ENCODE results near the gene SLC38A3.
A peak's percentile ranks its signal among the peaks of the same experiment; 100 is the strongest.

SLC38A3 gene

DNA sequence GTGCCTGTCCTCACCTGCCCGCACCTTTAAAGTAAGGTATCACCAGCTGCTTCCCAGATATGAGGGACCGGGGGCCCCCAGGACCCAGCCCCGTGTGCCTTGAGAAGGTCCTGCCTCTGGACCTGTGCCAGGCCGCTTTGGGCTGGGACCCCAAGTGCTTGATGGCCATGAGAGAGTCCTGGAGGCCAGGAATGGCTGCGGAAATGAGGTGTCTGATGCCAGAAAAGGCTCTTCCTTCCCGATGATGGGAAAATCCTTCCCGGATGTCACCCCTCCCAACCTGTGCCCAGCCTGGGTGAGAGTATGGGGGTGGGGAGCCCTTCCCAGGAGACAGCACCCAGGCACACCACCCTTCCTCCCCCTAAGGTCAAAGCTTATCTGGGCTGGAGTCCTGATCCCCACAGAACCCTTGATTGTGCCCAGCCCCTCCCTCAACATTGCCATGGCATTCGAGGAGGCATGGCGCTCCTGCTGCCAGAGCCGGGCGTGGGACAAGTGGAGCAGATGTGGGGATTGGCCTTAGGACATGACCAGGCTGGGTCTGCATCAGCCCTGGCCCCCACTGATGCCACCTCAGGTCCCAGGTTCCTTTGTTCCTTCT lies 35.7 kb upstream of the SLC38A3 start:
- no peak overlapping the region for H3K27ac ChIP-seq (ENCODE audit: insufficient read depth in 1 of 2, low read depth in 1 of 2, low read length in 2 of 2, poor library complexity in 1 of 2, severe bottlenecking in 2 of 2)

DNA sequence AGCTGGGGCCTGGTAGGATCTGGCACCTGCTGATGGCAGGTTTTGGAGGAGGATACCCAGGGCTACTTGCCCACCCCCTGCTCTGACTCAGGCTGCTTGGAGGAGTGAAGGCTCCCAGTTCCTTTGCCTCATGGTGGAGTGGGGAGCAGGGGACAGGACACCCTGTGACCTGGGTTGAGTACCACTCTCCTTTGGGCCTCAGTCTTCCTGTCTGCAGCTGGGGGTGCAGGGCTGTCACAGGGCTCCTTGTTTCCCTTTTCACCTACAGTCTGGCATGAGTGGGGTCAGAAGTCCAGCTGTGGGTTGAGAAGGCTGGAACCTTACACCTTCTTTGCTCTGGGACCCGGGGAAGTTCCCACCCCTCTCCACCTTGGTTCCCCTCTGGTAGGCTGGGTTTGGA lies 35.2 kb upstream of the SLC38A3 start:
- Histone ChIP-seq H3K36me3 (ENCODE audit: control insufficient read depth in 4 of 4, insufficient read depth in 4 of 4, low read length in 3 of 4) (no peaks in the 10 kb centered on the region), H3K4me3 (ENCODE audit: control insufficient read depth in 1 of 7, extremely low read depth in 1 of 7, insufficient read depth in 4 of 7, low read depth in 2 of 7, low read length in 6 of 7) (no peak overlapping the region), H3K4me1 (ENCODE audit: control extremely low read depth in 1 of 4, control insufficient read depth in 4 of 4, insufficient read depth in 4 of 4, low read length in 3 of 4) (peaks cover 0 to 17% (median 5%) of the 10 kb centered on the region in 4 experiments), H3K27ac (ENCODE audit: insufficient read depth in 1 of 2, low read depth in 1 of 2, low read length in 2 of 2, poor library complexity in 1 of 2, severe bottlenecking in 2 of 2) (no peak overlapping the region), H3K27me3 (replicated peaks in 2 of 5; ENCODE audit: control insufficient read depth in 4 of 5, insufficient read depth in 5 of 5, low read length in 4 of 5) (no peaks in the 10 kb centered on the region), H3K9me3 (ENCODE audit: control extremely low read depth in 1 of 5, control insufficient read depth in 4 of 5, insufficient read depth in 2 of 5, low read depth in 1 of 5, low read length in 4 of 5) (no peaks in the 10 kb centered on the region)
- CTCF ChIA-PET, result interaction anchor here (0.7 to 0.8 kb wide), 3 partner anchors 11 to 90 kb away, joined by 3 read pairs; no protein-coding TSS in a partner anchor
- WGBS (ENCODE audit: insufficient coverage), result 83% methylated on average over 1 of the region's 1 CpG
- no peak for DNase-seq
- POLR2A ChIA-PET, result interaction anchor here (0.6 kb wide), 1 partner anchor 163 kb away, joined by 5 read pairs; no protein-coding TSS in a partner anchor

More for the DNA sequence above, 35.7 kb upstream of the SLC38A3 start:
- WGBS (ENCODE audit: insufficient coverage), result 95% methylated on average over 10 of the region's 11 CpGs
- Histone ChIP-seq H3K4me1 (ENCODE audit: control extremely low read depth in 1 of 4, control insufficient read depth in 4 of 4, insufficient read depth in 4 of 4, low read length in 3 of 4) (peaks cover 0 to 17% (median 5%) of the 10 kb centered on the region in 4 experiments), H3K4me3 (ENCODE audit: control insufficient read depth in 1 of 7, extremely low read depth in 1 of 7, insufficient read depth in 4 of 7, low read depth in 2 of 7, low read length in 6 of 7) (no peak overlapping the region), H3K36me3 (ENCODE audit: control insufficient read depth in 4 of 4, insufficient read depth in 4 of 4, low read length in 3 of 4) (no peaks in the 10 kb centered on the region), H3K9me3 (ENCODE audit: control extremely low read depth in 1 of 5, control insufficient read depth in 4 of 5, insufficient read depth in 2 of 5, low read depth in 1 of 5, low read length in 4 of 5) (no peaks in the 10 kb centered on the region), H3K27me3 (replicated peaks in 2 of 5; ENCODE audit: control insufficient read depth in 4 of 5, insufficient read depth in 5 of 5, low read length in 4 of 5) (no peaks in the 10 kb centered on the region)
- CTCF ChIA-PET, result interaction anchor here (0.8 kb wide), 2 partner anchors 12 to 90 kb away, joined by 3 read pairs; no protein-coding TSS in a partner anchor
- no peak for DNase-seq
- POLR2A ChIA-PET, result interaction anchor here (0.6 kb wide), 1 partner anchor 162 kb away, joined by 5 read pairs; no protein-coding TSS in a partner anchor

DNA sequence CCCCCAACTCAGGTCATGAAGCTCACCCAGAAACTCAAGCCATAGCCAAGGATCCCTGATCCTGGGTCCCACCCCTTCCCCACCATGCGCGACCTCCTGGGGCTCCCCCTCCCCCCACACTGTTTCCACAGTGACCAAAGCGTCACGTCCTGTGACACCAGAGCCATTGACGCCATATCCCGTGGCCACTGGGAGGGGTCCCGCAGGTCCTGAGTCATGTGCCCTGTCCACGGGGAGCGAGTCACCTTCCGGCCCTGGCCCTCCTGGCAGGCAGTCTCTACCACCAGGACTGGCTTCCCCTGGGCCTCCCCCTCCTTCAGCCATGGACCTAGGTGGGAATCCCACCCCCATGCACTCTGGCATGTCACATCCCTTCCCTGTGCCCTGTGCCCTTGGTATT lies 34.4 kb upstream of the SLC38A3 start:
- Histone ChIP-seq H3K4me3 (ENCODE audit: control insufficient read depth in 1 of 7, extremely low read depth in 1 of 7, insufficient read depth in 4 of 7, low read depth in 2 of 7, low read length in 6 of 7) (no peak overlapping the region), H3K9me3 (ENCODE audit: control extremely low read depth in 1 of 5, control insufficient read depth in 4 of 5, insufficient read depth in 2 of 5, low read depth in 1 of 5, low read length in 4 of 5) (no peaks in the 10 kb centered on the region), H3K27me3 (replicated peaks in 2 of 5; ENCODE audit: control insufficient read depth in 4 of 5, insufficient read depth in 5 of 5, low read length in 4 of 5) (no peaks in the 10 kb centered on the region), H3K4me1 (ENCODE audit: control extremely low read depth in 1 of 4, control insufficient read depth in 4 of 4, insufficient read depth in 4 of 4, low read length in 3 of 4) (peaks cover 0 to 16% (median 5%) of the 10 kb centered on the region in 4 experiments), H3K36me3 (ENCODE audit: control insufficient read depth in 4 of 4, insufficient read depth in 4 of 4, low read length in 3 of 4) (no peaks in the 10 kb centered on the region), H3K27ac (ENCODE audit: insufficient read depth in 1 of 2, low read depth in 1 of 2, low read length in 2 of 2, poor library complexity in 1 of 2, severe bottlenecking in 2 of 2) (no peak overlapping the region)
- ChIA-PET POLR2A (no interaction called here), CTCF (interaction anchor here (0.7 to 3.2 kb wide), 3 partner anchors 11 to 15 kb away, joined by 3 to 9 read pairs (median 6); no protein-coding TSS in a partner anchor)
- WGBS (ENCODE audit: insufficient coverage), result 91% methylated on average over 7 of the region's 10 CpGs
- peak in 2 of 3 donors; percentile 30 for DNase-seq

DNA sequence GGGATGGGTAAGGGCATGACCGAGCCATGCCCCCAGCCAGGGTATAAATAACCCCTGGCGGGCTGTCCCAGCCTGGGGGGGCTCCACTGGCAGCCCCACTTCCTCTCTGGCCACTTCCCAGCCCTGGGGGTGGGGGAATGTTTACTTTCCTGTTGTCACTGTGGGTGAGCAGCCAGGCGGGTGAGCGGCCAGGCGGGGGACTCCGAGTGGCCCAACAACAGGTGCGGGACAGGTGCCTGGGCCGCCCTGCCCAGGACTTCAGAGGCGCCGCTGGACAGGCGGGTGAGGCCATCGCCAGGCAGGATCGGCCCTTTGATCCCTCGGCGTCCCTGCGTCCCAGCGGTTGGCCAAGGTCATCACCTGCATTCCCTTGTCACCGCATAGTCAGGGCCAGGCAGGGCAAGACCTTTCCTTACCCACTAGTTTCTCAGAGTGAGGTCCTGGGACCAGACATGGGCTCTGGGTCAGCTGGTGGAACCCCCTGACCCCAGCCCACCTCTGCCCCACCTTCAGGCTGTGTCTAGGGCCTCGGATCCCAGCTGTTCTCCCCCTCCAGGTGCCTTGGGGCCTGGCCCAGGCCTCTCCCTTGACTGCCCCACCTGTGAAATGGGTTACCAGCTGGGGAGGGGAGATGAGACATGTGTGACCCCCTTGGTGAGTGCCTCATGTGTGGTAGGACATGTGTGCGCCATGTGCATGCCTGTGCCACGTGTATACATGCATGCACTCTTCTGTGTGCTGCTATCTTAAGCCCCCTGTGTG lies 33.4 kb upstream of the SLC38A3 start:
- no peaks in the 10 kb centered on the region for H3K36me3 ChIP-seq (ENCODE audit: control insufficient read depth in 4 of 4, insufficient read depth in 4 of 4, low read length in 3 of 4)
- CTCF ChIA-PET, result interaction anchor here (1.7 to 4.4 kb wide), 6 partner anchors 10 to 50 kb away, joined by 5 to 22 read pairs (median 8); partner anchors contain the start of gene GNAT1
- WGBS (ENCODE audit: insufficient coverage), result 94% methylated on average over 16 of the region's 21 CpGs
- DNase-seq, result no peak
- H3K4me3 ChIP-seq (ENCODE audit: control insufficient read depth in 1 of 7, extremely low read depth in 1 of 7, insufficient read depth in 4 of 7, low read depth in 2 of 7, low read length in 6 of 7), result no peak overlapping the region
- no peak overlapping the region for H3K27ac ChIP-seq (ENCODE audit: insufficient read depth in 1 of 2, low read depth in 1 of 2, low read length in 2 of 2, poor library complexity in 1 of 2, severe bottlenecking in 2 of 2)
- POLR2A ChIA-PET, result no interaction called here
- peaks cover 0 to 8% (median 2%) of the 10 kb centered on the region in 4 experiments for H3K4me1 ChIP-seq (ENCODE audit: control extremely low read depth in 1 of 4, control insufficient read depth in 4 of 4, insufficient read depth in 4 of 4, low read length in 3 of 4)
- H3K9me3 ChIP-seq (ENCODE audit: control extremely low read depth in 1 of 5, control insufficient read depth in 4 of 5, insufficient read depth in 2 of 5, low read depth in 1 of 5, low read length in 4 of 5), result no peaks in the 10 kb centered on the region
- H3K27me3 ChIP-seq (replicated peaks in 2 of 5; ENCODE audit: control insufficient read depth in 4 of 5, insufficient read depth in 5 of 5, low read length in 4 of 5), result no peaks in the 10 kb centered on the region

DNA sequence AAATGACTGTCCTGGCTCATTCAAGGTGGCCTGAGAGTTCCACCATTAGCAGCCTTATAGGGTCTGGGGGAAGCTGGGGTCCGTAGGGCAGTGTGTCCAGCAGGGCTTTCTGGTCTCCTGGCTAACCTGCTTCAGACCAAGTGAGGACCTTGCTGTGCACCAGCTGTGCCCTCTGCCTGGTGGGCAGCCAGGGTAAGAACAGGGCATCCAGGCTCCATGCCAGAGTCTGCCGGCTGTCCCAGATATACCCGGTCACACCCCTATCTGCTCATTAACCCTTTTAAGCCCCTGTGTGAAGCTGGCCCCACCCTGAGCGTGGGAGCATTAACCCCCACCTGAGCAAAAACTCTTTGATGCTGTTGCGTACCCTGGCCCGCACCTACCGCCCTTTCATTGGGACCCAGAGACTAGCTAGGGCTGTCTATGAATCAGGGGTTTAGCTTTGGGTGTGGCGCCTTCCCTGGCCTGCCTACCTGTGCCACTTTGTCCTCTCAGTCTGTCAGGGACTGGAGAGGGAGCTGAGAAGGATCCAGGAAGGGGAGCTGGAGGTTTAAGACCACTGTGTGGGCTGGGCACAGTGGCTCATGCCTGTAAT lies 32.3 kb upstream of the SLC38A3 start:
- Histone ChIP-seq H3K36me3 (ENCODE audit: control insufficient read depth in 4 of 4, insufficient read depth in 4 of 4, low read length in 3 of 4) (no peaks in the 10 kb centered on the region), H3K4me3 (ENCODE audit: control insufficient read depth in 1 of 7, extremely low read depth in 1 of 7, insufficient read depth in 4 of 7, low read depth in 2 of 7, low read length in 6 of 7) (no peak overlapping the region), H3K27me3 (replicated peaks in 2 of 5; ENCODE audit: control insufficient read depth in 4 of 5, insufficient read depth in 5 of 5, low read length in 4 of 5) (no peaks in the 10 kb centered on the region), H3K9me3 (ENCODE audit: control extremely low read depth in 1 of 5, control insufficient read depth in 4 of 5, insufficient read depth in 2 of 5, low read depth in 1 of 5, low read length in 4 of 5) (no peaks in the 10 kb centered on the region), H3K27ac (ENCODE audit: insufficient read depth in 1 of 2, low read depth in 1 of 2, low read length in 2 of 2, poor library complexity in 1 of 2, severe bottlenecking in 2 of 2) (no peak overlapping the region), H3K4me1 (ENCODE audit: control extremely low read depth in 1 of 4, control insufficient read depth in 4 of 4, insufficient read depth in 4 of 4, low read length in 3 of 4) (peaks cover 0 to 8% (median 2%) of the 10 kb centered on the region in 4 experiments)
- WGBS (ENCODE audit: insufficient coverage), result 86% methylated on average over 8 of the region's 8 CpGs
- ChIA-PET POLR2A (no interaction called here), CTCF (interaction anchor here (0.9 to 4.4 kb wide), 8 partner anchors 9 to 74 kb away, joined by 4 to 22 read pairs (median 7); partner anchors contain the start of gene GNAT1)
- no peak for DNase-seq

DNA sequence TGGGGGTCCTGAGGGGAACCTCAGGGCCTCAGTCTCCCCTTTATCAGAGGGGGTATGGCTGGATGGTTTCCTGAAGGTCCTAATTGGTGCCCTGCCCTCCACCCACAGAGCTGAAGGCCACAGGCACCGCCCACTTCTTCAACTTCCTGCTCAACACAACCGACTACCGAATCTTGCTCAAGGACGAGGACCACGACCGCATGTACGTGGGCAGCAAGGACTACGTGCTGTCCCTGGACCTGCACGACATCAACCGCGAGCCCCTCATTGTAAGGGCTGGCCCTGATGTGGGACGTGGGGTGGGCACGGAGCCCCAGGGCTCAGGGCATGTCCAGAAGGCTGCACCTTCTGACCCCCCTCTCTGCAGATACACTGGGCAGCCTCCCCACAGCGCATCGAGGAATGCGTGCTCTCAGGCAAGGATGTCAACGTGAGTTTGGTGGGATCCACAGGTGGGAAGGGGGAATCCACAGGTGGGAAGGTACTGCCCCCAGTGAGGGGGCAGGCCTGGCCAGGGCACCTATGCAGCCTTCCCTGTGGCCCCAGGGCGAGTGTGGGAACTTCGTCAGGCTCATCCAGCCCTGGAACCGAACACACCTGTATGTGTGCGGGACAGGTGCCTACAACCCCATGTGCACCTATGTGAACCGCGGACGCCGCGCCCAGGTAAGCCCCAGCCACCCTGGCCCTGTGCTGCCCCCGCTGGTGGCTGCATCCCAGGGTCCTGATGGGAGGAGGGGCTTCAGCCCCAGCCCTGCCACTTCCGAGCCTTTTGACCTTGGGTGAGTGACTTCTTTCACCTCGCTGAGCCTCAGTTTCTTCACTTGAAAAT lies 31.2 kb upstream of the SLC38A3 start:
- H3K4me1 ChIP-seq (ENCODE audit: control extremely low read depth in 1 of 4, control insufficient read depth in 4 of 4, insufficient read depth in 4 of 4, low read length in 3 of 4), result peaks cover 0 to 8% (median 2%) of the 10 kb centered on the region in 4 experiments
- 83% methylated on average over 27 of the region's 29 CpGs for WGBS (ENCODE audit: insufficient coverage)
- H3K9me3 ChIP-seq (ENCODE audit: control extremely low read depth in 1 of 5, control insufficient read depth in 4 of 5, insufficient read depth in 2 of 5, low read depth in 1 of 5, low read length in 4 of 5), result no peaks in the 10 kb centered on the region
- no peaks in the 10 kb centered on the region for H3K27me3 ChIP-seq (replicated peaks in 2 of 5; ENCODE audit: control insufficient read depth in 4 of 5, insufficient read depth in 5 of 5, low read length in 4 of 5)
- POLR2A ChIA-PET, result no interaction called here
- CTCF ChIA-PET, result interaction anchor here (0.8 to 4.4 kb wide), 9 partner anchors 10 to 73 kb away, joined by 3 to 22 read pairs (median 8); partner anchors contain the start of gene GNAT1
- no peak overlapping the region for H3K27ac ChIP-seq (ENCODE audit: insufficient read depth in 1 of 2, low read depth in 1 of 2, low read length in 2 of 2, poor library complexity in 1 of 2, severe bottlenecking in 2 of 2)
- peak in 1 of 3 donors; percentile 34 for DNase-seq
- no peaks in the 10 kb centered on the region for H3K36me3 ChIP-seq (ENCODE audit: control insufficient read depth in 4 of 4, insufficient read depth in 4 of 4, low read length in 3 of 4)
- no peak overlapping the region for H3K4me3 ChIP-seq (ENCODE audit: control insufficient read depth in 1 of 7, extremely low read depth in 1 of 7, insufficient read depth in 4 of 7, low read depth in 2 of 7, low read length in 6 of 7)

Measured in common myeloid progenitor, CD34-positive (primary cell).